HG02885 (cell line): ENCODE measurements around the gene ZNF474.
"Not testable (repeated sequence)": the region's sequence is repeated elsewhere in the genome, so short reads cannot be mapped to it uniquely, and the experiment has no call there.

Source experiments
- ATAC-seq: cut with Tn5 transposase; IDR thresholded peaks from one replicate; pipeline ENCODE4 v1.9.1; 2021; ENCODE audit warnings: mild to moderate bottlenecking; ENCODE audit not compliant: unreplicated experiment, poor library complexity

The ZNF474 gene

DNA sequence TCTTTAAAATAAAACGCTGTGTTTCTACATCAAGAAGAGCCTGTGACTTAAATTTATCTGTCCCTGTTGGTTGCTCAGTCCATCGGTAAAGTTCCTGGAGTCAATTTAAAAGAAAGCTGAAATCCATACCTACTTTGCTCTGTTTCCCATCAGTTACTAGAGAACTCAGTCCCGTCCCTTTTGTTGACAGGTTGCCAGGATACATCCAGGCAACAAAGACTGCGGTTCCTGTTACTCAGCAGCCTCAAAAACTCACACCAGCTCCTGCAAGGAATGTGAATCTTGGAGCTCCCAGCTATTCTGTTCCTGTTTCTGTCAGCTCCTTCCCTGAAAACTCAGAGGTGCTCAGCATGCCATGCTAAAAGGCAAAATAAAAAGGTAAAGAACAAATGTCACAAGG lies at the start of gene ZNF474:
TSS of gene ZNF474 (plus strand) at position 241 of the 400 bp plus-strand sequence. CDS start 22,445 bp downstream, outside the sequence.
- no peak for ATAC-seq

- no peak for ATAC-seq
These were observed 47.8 kb upstream of the ZNF474 start for GRCh38 chr5:122081541-122081940.

- no peak for ATAC-seq
These were observed 45.8 kb upstream of the ZNF474 start for GRCh38 chr5:122083535-122083934.

- ATAC-seq = no peak
These were observed 44.3 kb upstream of the ZNF474 start for GRCh38 chr5:122085041-122085440.

GRCh38 chr5:122089096-122090013 lies 40.0 kb upstream of the ZNF474 start:
- ATAC-seq = no peak

GRCh38 chr5:122091936-122092600 lies 37.3 kb upstream of the ZNF474 start:
- ATAC-seq = no peak

- ATAC-seq = no peak
These were observed 35.7 kb upstream of the ZNF474 start for GRCh38 chr5:122093415-122094180.

DNA sequence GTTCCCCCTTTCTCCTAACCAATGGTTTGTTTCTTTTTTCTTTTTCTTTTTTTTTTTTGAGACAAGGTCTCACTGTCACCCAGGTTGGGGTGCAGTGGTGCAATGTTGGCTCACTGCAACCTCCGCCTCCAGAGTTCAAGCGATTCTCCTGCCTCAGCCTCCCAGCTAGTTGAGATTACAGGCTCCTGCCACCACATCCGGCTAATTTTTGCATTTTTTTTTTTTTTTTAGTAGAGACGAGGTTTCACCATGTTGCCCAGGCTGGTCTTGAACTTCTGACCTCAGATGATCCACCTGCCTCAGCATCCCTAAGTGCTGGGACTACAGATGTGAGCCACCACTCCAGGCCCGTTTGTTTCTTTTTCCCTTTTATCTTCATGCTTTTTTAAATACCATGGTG lies 35.1 kb upstream of the ZNF474 start:
- ATAC-seq = not testable (repeated sequence)

GRCh38 chr5:122095158-122095557 lies 34.2 kb upstream of the ZNF474 start:
- no peak for ATAC-seq

DNA sequence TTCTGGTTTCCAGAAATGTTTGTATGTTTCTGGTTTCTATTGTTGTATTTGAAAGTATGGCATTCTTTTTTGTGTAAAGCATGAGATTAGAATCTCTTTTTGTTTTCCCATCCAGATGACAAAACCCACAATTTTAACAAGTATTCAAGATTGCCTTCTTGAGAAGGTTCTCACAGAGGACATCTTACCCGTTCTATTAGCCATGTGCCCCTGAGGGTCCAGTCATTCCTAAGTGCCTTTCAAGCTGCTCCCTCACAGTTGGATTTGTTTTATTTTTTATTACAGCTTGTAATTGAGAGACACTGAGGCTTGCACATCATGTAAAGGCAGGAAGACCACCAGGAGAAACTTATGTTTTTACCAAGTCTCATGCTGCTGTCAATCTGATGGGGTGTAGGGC lies 32.0 kb upstream of the ZNF474 start:
- ATAC-seq = no peak

- ATAC-seq = no peak
These were observed 30.1 kb upstream of the ZNF474 start for GRCh38 chr5:122099060-122099790.

DNA sequence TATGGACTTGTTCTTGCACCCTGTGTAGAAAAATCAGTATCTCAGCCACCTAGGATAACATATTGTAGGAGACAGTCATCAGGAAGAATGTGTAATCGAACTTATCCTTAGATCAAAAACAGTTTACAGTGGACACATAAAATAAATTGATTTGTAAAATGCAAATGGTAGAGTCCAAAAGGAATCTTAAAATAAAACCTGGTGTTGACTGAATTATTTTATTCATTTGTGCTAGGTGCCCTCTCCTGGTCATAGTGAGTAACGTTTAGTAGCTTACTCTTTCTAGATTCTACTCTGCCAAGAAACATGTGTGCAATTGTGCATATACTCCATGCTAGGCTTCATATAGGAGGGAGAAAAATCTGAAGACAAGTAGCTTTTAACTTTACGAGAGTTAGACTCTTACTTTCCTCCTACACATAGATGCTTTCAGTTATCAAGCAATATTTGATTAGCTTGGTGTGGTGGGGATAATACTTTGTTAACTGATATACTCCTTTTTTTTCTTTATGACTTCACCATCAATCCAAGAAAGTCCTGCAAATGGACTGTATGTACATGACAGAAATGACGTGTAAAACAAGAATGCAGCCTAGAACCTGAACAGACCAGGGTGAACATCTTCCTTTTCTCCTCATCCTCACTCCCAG lies 27.6 kb upstream of the ZNF474 start:
- ATAC-seq = peak; percentile 82

DNA sequence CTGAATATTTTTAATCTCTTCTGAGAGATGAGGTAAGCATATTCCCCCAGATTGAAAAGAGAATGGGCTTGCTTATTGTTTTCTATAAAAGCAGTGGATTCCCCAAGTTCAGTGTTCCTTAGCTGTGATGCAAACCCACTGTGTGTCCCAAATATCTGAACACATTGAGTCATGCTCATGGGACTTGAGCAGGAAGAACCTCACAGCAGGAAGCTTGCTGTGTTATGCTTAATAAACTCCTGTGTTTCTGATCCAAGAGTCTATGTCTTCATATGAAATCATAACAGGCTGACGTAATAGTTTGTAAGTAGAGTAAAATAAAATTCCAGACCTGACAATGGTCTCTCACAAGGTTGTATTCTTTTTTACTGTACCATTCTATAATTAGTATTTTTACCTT lies 26.5 kb upstream of the ZNF474 start:
- no peak for ATAC-seq

GRCh38 chr5:122105909-122106308 lies 23.4 kb upstream of the ZNF474 start:
- no peak for ATAC-seq

DNA sequence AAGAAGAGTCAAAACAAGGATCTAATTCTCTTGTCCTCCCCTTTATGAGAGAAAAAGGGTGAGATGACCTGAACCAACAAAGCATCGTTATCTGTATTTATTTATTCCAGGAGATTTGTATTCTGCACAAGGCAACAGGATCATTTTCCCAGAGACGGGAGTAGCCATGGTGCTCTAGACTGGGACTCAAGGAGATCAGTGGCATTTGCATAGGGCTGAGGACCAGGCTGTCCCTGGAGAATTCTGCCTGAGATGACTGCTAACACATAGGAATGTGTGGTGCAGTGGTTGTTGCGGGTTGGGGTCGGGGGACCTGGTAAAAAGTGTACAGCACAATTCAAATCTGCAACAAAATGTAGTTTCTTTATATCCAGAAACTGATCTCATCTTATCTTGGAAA lies 22.3 kb upstream of the ZNF474 start:
- ATAC-seq = no peak

DNA sequence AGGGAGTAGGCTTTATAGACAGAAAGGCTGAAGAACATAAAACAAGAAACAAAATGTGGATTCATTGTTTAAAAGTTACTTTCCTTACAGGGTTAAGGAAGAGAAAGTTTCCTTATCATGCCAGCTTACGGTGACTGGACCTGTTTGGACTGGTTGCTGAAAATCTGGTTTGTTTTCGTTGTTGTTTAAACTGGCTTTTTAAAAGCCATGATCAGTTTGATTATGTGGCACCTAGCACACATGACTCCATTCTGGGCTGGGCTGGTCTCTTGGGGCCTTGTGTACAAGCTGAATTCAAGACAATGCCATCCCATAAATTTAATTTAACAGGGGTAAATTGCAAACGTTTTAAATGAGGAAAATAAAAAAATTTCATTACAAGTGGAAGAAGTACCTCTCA lies 18.4 kb upstream of the ZNF474 start:
- no peak for ATAC-seq

GRCh38 chr5:122111460-122111859 lies 17.9 kb upstream of the ZNF474 start:
- no peak for ATAC-seq

DNA sequence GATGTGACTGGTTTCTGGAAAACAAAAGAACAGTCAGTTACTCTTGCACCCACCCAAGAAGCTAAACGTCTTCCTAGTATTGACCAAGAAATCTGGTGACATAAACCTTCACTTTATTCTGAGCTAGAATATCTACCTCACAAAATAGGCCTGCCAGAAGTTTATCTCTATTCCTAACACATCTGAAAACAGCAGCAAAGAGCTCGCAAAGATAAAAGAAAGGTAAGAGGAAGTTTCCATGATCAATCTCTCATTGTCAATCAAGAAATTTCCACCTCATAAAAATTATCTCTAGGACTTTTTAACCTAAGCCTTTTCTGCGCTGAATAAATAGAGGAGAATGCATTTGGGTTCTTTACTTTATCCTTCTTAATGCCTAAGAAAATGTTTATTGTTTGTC lies 17.3 kb upstream of the ZNF474 start:
- ATAC-seq = no peak

DNA sequence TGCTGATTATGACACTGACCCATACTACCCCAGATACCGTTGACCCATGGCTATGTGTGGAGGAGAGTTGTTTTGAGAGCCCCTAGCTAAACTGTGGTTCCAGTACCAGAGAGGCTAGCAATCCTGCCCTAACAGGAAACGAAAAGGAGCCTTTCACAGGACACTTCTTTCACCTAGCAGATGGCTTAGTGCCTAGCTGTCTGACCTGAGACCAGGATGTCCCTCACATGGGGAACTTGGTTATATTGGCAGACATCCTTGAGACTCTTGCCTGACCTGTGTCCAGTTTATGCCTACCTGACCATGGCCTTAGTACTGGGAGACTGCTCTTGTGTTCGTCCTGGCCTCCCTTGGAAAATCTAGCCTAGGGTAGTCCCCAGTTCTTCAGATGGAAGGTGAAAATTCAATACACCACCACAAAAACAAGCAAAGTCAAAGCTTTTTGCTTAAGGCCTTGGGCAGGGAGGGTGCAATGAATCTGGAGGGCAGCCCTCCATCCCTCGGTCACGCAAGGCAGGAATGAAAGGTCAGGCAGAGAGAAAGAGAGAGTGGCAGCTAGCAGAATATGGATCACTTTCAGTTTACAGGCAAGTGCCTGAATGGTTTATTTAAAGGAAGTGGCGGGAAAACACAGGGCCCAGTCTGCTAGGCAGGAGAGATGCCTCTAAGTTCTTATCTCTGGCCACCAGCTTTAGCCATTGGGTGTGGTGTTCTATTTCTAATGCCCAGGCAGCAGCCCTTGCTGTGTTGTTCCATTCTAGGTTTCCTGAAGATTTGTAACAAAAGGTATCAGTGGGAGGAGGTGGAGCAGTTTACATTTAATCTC lies 16.4 kb upstream of the ZNF474 start:
- no peak for ATAC-seq
